DND-41 (cell line): ENCODE data around the gene SLC16A3.

ENCODE experiments used
- ATAC-seq: fragments of 200-7000 bp; cut with Tn5 transposase; 3 replicates; pipeline ENCODE4 v1.9.1; 2021; ENCODE audit warnings: low read depth; ENCODE audit not compliant: insufficient read depth
- DNase-seq: peaks from one replicate; pipeline ENCODE4 v3.0.0-alpha.2; 2020
- H2AFZ ChIP-seq: 2 replicates; pipeline ENCODE4 v1.6.0; 2012; ENCODE audit warnings: low read depth, low read length
- H3K27ac ChIP-seq: 2 replicates; pipeline ENCODE4 v1.5.1; 2012; ENCODE audit warnings: low read length, inconsistent platforms
- H3K27me3 ChIP-seq: fragments of 200-600 bp; sonication (generic); 2 replicates; pipeline ENCODE4 v1.6.0; 2012; ENCODE audit warnings: low read length, mild to moderate bottlenecking, inconsistent platforms; ENCODE audit not compliant: insufficient read depth, poor library complexity
- H3K36me3 ChIP-seq: 2 replicates; pipeline ENCODE4 v1.5.1; 2012; ENCODE audit warnings: low read length, inconsistent platforms; ENCODE audit not compliant: insufficient read depth
- H3K4me1 ChIP-seq: 2 replicates; pipeline ENCODE4 v1.5.1; 2012; ENCODE audit warnings: mild to moderate bottlenecking, low read length; ENCODE audit not compliant: insufficient read depth
- H3K4me2 ChIP-seq: 2 replicates; pipeline ENCODE4 v1.6.0; 2012; ENCODE audit warnings: mild to moderate bottlenecking, moderate library complexity, low read length, inconsistent platforms; ENCODE audit not compliant: insufficient read depth
- H3K4me3 ChIP-seq, 2 experiments: fragments of 200-600 bp in 1 of 2; shearing (Covaris generic) in 1 of 2; 2 replicates each; pipeline ENCODE4 v1.5.1; 2012 to 2016; ENCODE audit warnings: inconsistent platforms in 2 of 2, low read length in 2 of 2, mild to moderate bottlenecking in 2 of 2, low read depth in 1 of 2, moderate library complexity in 1 of 2
- H3K79me2 ChIP-seq: 2 replicates; pipeline ENCODE4 v1.6.0; 2012; ENCODE audit warnings: low read length, inconsistent platforms; ENCODE audit not compliant: insufficient read depth
- H3K9ac ChIP-seq: 2 replicates; pipeline ENCODE4 v1.6.0; 2012; ENCODE audit warnings: low read depth, mild to moderate bottlenecking, inconsistent platforms, low read length, moderate library complexity
- H3K9me3 ChIP-seq: 2 replicates; pipeline ENCODE4 v1.5.1; 2012; ENCODE audit warnings: low read length, moderate library complexity, mild to moderate bottlenecking, inconsistent platforms; ENCODE audit not compliant: insufficient read depth, severe bottlenecking
- H4K20me1 ChIP-seq: 2 replicates; pipeline ENCODE4 v1.6.0; 2012; ENCODE audit warnings: low read length; ENCODE audit not compliant: insufficient read depth
- EZH2 ChIP-seq: IDR thresholded peaks from 3 replicates; pipeline ENCODE4 v1.6.1; 2012; ENCODE audit warnings: borderline replicate concordance, low read depth, mild to moderate bottlenecking, moderate library complexity, low read length, inconsistent platforms; ENCODE audit not compliant: severe bottlenecking
- TF ChIP-seq, protein P1 (sequence below): IDR thresholded peaks from 2 replicates; pipeline ENCODE4 v1.5.1; 2012; ENCODE audit warnings: borderline replicate concordance, low read length, moderate library complexity, mild to moderate bottlenecking; ENCODE audit not compliant: poor library complexity, severe bottlenecking; ENCODE audit errors: extremely low read depth

SLC16A3 gene

GRCh38 chr17:82273327-82274133 is 44.7 kb downstream of the SLC16A3 start, which contains the start of gene CSNK1D:
TSS of gene CSNK1D (minus strand) at chr17:82273700. CDS start at chr17:82273381, 319 bp downstream.
- H3K9me3 ChIP-seq: no peaks in the 10 kb centered on the region
- peak; percentile 87 for ATAC-seq

DNA sequence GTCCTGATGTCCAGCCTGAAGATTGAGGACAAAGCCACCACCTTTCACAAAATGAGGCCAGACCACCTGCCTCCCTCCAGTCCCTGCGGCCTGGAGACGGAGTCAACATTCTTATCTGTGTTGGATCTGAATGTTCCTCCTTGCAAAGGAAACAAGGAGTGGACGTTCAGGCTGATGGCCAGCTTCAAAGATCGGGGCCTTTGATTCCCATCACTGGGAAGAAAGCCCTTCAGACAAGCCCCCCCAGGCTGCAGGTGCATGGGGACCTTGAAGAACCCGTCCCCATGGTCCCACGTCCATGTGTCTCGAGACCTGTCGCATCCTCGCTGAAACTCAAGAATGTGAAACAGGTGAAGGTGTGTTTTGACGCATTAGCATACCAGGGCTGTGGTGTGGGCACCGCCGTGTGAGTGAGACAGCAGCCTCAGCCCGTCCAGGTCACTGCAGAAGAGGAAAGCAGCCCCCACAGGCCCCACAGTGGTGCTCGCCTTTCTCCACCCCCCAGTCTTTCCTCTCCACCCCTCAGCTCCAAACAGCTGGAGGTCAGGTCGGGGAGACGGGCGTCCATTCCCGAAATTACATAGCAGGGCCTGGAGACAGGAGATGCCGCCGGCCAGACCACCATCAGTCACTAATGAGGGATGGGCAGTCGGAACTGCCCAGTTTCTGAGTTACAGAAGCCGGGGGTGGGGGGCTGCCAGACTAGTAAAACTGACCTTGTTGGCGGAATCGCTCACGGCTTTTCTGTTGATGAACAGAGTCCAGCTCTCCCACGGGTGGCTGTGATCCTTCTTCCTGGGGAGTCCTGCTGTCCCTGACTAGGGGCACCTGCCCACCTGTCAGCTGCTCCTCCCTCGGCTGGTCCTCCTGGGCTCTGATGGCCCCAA is 45.5 kb downstream of the SLC16A3 start:
- peaks cover 32% of the 10 kb centered on the region for H3K36me3 ChIP-seq
- H3K4me3 ChIP-seq: peak overlapping the region in 1 of 2 experiments; percentile 75; a peak in 2 of 4 replicates
- H3K79me2 ChIP-seq: peaks cover 41% of the 10 kb centered on the region
- no peak for DNase-seq
- H3K4me2 ChIP-seq: peak overlapping the region; percentile 98
- peak overlapping the region; percentile 86 for H3K9ac ChIP-seq
- H4K20me1 ChIP-seq: peaks cover 33% of the 10 kb centered on the region
- 0 out of 2 replicates have a peak overlapping the region, but pooled peaks have one; percentile 49 for H3K27ac ChIP-seq
- ATAC-seq: no peak
- peak overlapping the region; percentile 75; the same call in 1 of the 2 replicates for H2AFZ ChIP-seq
- TF ChIP-seq, protein P1, sequence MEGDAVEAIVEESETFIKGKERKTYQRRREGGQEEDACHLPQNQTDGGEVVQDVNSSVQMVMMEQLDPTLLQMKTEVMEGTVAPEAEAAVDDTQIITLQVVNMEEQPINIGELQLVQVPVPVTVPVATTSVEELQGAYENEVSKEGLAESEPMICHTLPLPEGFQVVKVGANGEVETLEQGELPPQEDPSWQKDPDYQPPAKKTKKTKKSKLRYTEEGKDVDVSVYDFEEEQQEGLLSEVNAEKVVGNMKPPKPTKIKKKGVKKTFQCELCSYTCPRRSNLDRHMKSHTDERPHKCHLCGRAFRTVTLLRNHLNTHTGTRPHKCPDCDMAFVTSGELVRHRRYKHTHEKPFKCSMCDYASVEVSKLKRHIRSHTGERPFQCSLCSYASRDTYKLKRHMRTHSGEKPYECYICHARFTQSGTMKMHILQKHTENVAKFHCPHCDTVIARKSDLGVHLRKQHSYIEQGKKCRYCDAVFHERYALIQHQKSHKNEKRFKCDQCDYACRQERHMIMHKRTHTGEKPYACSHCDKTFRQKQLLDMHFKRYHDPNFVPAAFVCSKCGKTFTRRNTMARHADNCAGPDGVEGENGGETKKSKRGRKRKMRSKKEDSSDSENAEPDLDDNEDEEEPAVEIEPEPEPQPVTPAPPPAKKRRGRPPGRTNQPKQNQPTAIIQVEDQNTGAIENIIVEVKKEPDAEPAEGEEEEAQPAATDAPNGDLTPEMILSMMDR: no peak
- TF ChIP-seq EZH2: no peak
- no peaks in the 10 kb centered on the region for H3K9me3 ChIP-seq
- H3K4me1 ChIP-seq: peaks cover 42% of the 10 kb centered on the region
- no peaks in the 10 kb centered on the region for H3K27me3 ChIP-seq

More at GRCh38 chr17:82273327-82274133, 44.7 kb downstream of the SLC16A3 start, which contains the start of gene CSNK1D:
- Histone ChIP-seq H3K4me3 (peak within 1 kb of the TSS; percentile 75 to 86), H3K79me2 (peaks cover 49% of the 10 kb centered on the region), H3K4me2 (peak within 1 kb of the TSS; percentile 98), H3K4me1 (peaks cover 48% of the 10 kb centered on the region), H4K20me1 (peaks cover 41% of the 10 kb centered on the region), H2AFZ (peak within 1 kb of the TSS; percentile 75), H3K27me3 (no peaks in the 10 kb centered on the region), H3K27ac (peak within 1 kb of the TSS; percentile 86), H3K9ac (peak within 1 kb of the TSS; percentile 86), H3K36me3 (peaks cover 41% of the 10 kb centered on the region)
- TF ChIP-seq EZH2: no peak
- TF ChIP-seq, protein P1: no peak
- DNase-seq: peak; percentile 93

DNA sequence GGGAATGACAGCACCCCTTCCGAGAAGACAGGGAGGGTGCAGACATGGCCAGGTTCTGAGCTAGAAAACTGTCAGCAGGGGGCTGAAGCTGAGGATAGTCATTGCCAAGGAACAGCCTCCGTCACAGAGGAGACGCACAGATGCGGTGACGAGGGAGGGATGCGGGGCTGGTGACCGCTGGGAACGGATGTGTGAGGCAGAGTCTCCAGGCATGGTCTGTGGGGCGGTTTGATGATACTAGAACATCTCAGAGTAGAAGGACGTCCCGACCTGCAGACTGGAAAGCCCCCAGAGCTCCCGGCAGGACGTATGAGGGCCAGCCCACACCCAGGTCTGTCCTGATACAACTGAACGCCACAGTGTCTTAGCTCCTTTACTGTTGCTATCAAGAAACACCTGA is 46.5 kb downstream of the SLC16A3 start:
- H3K27ac ChIP-seq: no peak overlapping the region

More for the DNA sequence above, 46.5 kb downstream of the SLC16A3 start:
- H3K4me1 ChIP-seq: peaks cover 32% of the 10 kb centered on the region
- H3K4me3 ChIP-seq: no peak overlapping the region
- H3K4me2 ChIP-seq: no peak overlapping the region
- no peak overlapping the region for H2AFZ ChIP-seq
- H3K9ac ChIP-seq: 0 out of 2 replicates have a peak overlapping the region, but pooled peaks have one; percentile 4
- no peak for ATAC-seq
- no peaks in the 10 kb centered on the region for H3K9me3 ChIP-seq
- no peaks in the 10 kb centered on the region for H3K27me3 ChIP-seq
- H4K20me1 ChIP-seq: peaks cover 23% of the 10 kb centered on the region
- peaks cover 23% of the 10 kb centered on the region for H3K36me3 ChIP-seq
- H3K79me2 ChIP-seq: peaks cover 31% of the 10 kb centered on the region
- TF ChIP-seq, protein P1: no peak
- no peak for TF ChIP-seq EZH2
- DNase-seq: no peak
